MM.1S (cell line): Measurements from ENCODE around the gene MEGF11.

Experiments
- CTCF ChIP-seq: fragments of 300-600 bp; sonication (generic); IDR thresholded peaks from 2 replicates; pipeline ENCODE4 v1.5.1; 2016; ENCODE audit warnings: antibody characterized with exemption, low read length, mixed read lengths
- EZH2phosphoT487 ChIP-seq: fragments of 300-600 bp; sonication (generic); IDR thresholded peaks from 2 replicates; pipeline ENCODE4 v1.6.1; 2018; ENCODE audit warnings: antibody characterized with exemption, low read length

GRCh38 chr15:66100761-66101160 lies 152.8 kb downstream of the MEGF11 start:
- TF ChIP-seq CTCF, result no peak
- TF ChIP-seq EZH2phosphoT487, result no peak
